ENCODE data around the gene GSK3B.

- TF ChIP-seq POLR2A (IDR thresholded peaks at IDR 0.05) (no peak), CTCF (IDR thresholded peaks at IDR 0.05) (no peak)
Observed at GRCh38 chr3:120070263-120070981, 23.8 kb downstream of the GSK3B start.

All from thyroid gland (tissue), 4 donors.